Sciatic nerve (tissue), 2 donors: ENCODE data around the gene PCSK2. TPM values are rescaled to one million over a fixed set of nuclear protein-coding genes. Genes with fewer than 3 reads are reported as not detected.

Experiments used
- ATAC-seq: fragments of 200-7000 bp; cut with Tn5 transposase; one replicate; pipeline ENCODE4 v1.9.1; 2020; ENCODE audit warnings: mild to moderate bottlenecking, moderate library complexity
- DNase-seq: peaks from one replicate; pipeline ENCODE4 v3.0.0-alpha.2; 2020; ENCODE audit warnings: low spot score
- intact Hi-C: fragments of 100-400 bp; cut with DNase I; formaldehyde crosslinking; loops from one replicate; pipeline ENCODE4 v1.14.2; 2022
- total RNA-seq: library from RNA; stranded (reverse); fragmentation: NEBNext Ultra II Directional; extraction: Animal tissue kit (Norgen Biotek cat#: 25700); gene quantifications from one replicate; pipeline ENCODE4 v1.2.1, GENCODE V29; 2021
- donor health status: DM: no; HTN: no; CAD: no.
- donor health status: DM: no; HTN: no; CAD: no.

The PCSK2 gene
- total RNA-seq, 1 donor from 2014 or later = 18.3 TPM

GRCh38 chr20:17430125-17430950 is 203.5 kb downstream of the PCSK2 start:
- no peak for DNase-seq
- ATAC-seq = no peak
- intact Hi-C loops = loop anchor here (5.0 kb wide), 1 partner anchor 623 kb away; no protein-coding TSS in a partner anchor

- intact Hi-C loops = loop anchor here (5.0 kb wide), 1 partner anchor 624 kb away; no protein-coding TSS in a partner anchor
- no peak for ATAC-seq
- peak; percentile 77 for DNase-seq
Measured at GRCh38 chr20:17431621-17432364, 205.0 kb downstream of the PCSK2 start.

GRCh38 chr20:17436664-17437063 is 209.8 kb downstream of the PCSK2 start:
- intact Hi-C loops = no loop called here
- DNase-seq (no peak), ATAC-seq (no peak)

GRCh38 chr20:17437251-17437650 is 210.4 kb downstream of the PCSK2 start:
- ATAC-seq = no peak
- intact Hi-C loops = no loop called here
- DNase-seq = no peak

GRCh38 chr20:17438436-17439039 is 211.7 kb downstream of the PCSK2 start:
- intact Hi-C loops = no loop called here
- DNase-seq (no peak), ATAC-seq (no peak)

GRCh38 chr20:17439616-17440296 is 212.9 kb downstream of the PCSK2 start:
- intact Hi-C loops = no loop called here
- DNase-seq (no peak), ATAC-seq (no peak)

- DNase-seq = no peak
- ATAC-seq = no peak
- intact Hi-C loops = no loop called here
Measured at GRCh38 chr20:17441745-17442144, 214.9 kb downstream of the PCSK2 start.

- no peak for ATAC-seq
- intact Hi-C loops = no loop called here
- no peak for DNase-seq
Measured at GRCh38 chr20:17442588-17442987, 215.7 kb downstream of the PCSK2 start.

GRCh38 chr20:17443131-17443858 is 216.5 kb downstream of the PCSK2 start:
- ATAC-seq (no peak), DNase-seq (no peak)
- intact Hi-C loops = no loop called here

- ATAC-seq (no peak), DNase-seq (no peak)
- intact Hi-C loops = no loop called here
Measured at GRCh38 chr20:17444091-17444490, 217.3 kb downstream of the PCSK2 start.

- intact Hi-C loops = no loop called here
- no peak for ATAC-seq
- no peak for DNase-seq
Measured at GRCh38 chr20:17445543-17445942, 218.7 kb downstream of the PCSK2 start.

GRCh38 chr20:17446171-17446570 is 219.3 kb downstream of the PCSK2 start:
- DNase-seq (no peak), ATAC-seq (no peak)
- intact Hi-C loops = no loop called here

GRCh38 chr20:17448071-17448470 is 221.2 kb downstream of the PCSK2 start:
- no peak for ATAC-seq
- intact Hi-C loops = no loop called here
- no peak for DNase-seq

GRCh38 chr20:17449031-17449430 is 222.2 kb downstream of the PCSK2 start:
- DNase-seq (no peak), ATAC-seq (no peak)
- intact Hi-C loops = no loop called here

- DNase-seq (no peak), ATAC-seq (no peak)
- intact Hi-C loops = no loop called here
Measured at GRCh38 chr20:17452441-17452840, 225.6 kb downstream of the PCSK2 start.

- no peak for ATAC-seq
- intact Hi-C loops = no loop called here
- DNase-seq = no peak
Measured at GRCh38 chr20:17453592-17453991, 226.8 kb downstream of the PCSK2 start.

GRCh38 chr20:17456279-17456678 is 229.4 kb downstream of the PCSK2 start:
- intact Hi-C loops = no loop called here
- DNase-seq = no peak
- no peak for ATAC-seq

- DNase-seq (no peak), ATAC-seq (no peak)
- intact Hi-C loops = no loop called here
Measured at GRCh38 chr20:17457079-17457478, 230.2 kb downstream of the PCSK2 start.
